Stimulated activated CD4-positive, alpha-beta T cell treated with anti-CD3 and anti-CD28 coated beads, Interleukin-4, amount 100 ng/mL, for 1 hour (primary cell): ENCODE results near the gene MEGF9.
"Not testable (repeated sequence)": the region's sequence is repeated elsewhere in the genome, so short reads cannot be mapped to it uniquely, and the experiment has no call there.

Experiments
- DNase-seq: peaks from one replicate; pipeline ENCODE4 v3.0.0-alpha.2; 2020

MEGF9 gene

DNA sequence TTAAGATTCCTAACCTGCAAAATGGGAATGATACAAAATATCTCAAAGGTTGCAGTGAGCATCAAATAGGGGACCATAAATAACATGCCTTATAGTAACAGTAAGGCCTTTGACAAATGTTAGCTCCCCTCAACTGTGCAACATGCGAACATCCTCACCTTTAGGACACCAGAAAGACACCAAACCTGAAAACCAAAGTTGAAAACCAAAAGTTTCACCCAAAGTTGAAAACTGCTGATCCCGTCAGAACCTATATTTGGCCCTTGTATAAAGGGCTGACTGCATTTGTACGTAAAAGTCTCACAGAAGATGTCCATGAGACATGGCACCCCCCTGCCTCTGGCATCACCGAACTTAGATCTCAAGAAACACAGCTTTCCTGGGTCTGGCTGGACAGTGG is 146.4 kb downstream of the MEGF9 start:
- DNase-seq: no peak

- no peak for DNase-seq
These were observed 147.2 kb downstream of the MEGF9 start for GRCh38 chr9:120567081-120567480.

- no peak for DNase-seq
These were observed 149.7 kb downstream of the MEGF9 start for GRCh38 chr9:120564589-120564988.

GRCh38 chr9:120562861-120563443 is 151.3 kb downstream of the MEGF9 start:
- no peak for DNase-seq

DNA sequence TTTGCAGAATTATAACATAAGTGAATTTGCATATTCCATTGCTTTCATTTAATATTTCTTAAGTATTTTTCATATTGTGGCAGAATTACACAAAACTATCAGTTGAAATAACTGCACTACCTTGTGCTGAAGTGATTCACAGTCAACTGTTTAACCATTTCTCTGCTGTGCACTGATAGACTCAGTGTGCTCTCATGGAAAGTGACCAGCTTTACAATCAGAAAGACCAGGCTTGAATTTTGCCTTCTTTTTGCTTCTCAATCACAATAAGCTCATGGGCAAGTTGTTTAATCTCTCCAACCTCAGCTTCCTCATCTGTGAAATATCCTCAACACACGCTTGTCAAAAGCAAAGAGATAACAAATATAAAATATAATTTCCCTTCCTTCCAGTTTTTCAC is 152.6 kb downstream of the MEGF9 start:
- no peak for DNase-seq

DNA sequence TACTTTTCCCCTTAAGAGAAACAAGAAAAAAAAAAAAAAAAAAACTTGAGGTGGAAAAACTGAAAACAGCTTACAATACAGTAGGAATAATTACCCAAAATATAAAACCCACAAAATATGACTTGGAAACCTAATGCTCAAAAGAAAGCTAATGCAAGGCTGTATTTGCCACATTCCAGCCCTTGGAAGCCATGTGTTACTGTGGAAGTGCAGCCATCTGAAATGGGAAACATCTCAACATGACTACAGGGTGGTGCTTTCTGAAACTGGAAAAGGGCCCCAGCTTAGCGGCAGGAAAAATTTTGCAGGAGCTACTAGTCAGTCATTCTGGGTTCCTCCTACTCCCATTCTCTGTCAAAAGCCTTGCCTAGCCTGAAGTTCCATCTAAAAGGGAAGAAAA is 154.7 kb downstream of the MEGF9 start:
- DNase-seq: no peak

DNA sequence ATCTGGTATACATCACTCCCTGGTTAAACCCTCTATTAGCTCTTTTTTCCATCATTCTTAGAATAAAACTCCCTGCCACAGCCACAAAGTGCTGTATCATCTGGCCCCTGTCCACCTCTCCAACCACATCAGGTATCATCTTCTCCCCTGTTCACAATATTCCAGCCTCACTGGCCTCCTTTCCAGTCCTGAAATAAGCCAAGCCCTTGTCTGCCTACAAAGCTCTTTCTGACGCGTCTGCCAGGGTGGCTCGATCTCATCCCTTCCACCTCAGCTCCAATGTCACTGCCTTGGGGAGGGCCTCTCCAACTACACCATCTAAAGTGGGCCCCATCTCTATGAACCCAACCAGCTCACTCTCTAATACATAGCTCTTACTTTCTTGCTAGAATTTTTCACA is 155.8 kb downstream of the MEGF9 start:
- no peak for DNase-seq

DNA sequence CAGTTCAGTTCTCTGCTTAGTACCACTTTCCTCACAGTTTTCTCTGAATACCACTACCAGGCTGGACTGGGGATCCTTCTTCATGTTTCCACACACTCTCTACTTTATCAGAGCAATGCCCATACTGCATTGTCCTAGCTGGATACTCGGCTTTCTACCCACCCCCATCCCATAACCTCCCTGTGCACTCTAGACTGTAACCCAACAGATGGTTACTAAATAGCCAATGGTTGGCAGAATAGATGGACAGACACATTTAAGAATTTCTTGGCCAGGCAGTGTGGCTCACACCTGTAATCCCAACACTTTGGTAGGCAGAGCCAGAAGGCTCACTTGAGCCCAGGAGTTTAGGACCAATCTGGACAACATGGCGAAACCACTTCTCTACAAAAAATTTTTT is 157.1 kb downstream of the MEGF9 start:
- no peak for DNase-seq

DNA sequence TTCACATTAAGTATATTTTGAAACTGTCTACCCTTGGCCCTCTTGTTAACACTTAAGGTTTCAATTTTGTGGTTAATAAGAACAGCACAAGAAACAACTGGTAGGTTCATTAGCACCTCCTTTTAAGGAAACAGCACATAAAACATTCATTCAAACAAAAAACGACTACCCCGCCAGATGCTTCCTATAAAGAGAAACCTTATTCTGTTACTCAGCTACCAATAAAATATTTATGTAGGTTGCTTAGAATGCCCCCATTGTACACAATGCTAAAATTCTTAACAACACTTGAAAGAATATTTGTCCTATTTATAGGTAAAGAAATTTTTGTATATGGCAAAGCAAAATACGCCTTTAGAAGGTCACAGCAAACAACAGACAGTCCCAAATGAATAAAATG is 157.5 kb downstream of the MEGF9 start:
- DNase-seq: no peak

- DNase-seq: no peak
These were observed 158.4 kb downstream of the MEGF9 start for GRCh38 chr9:120555839-120556238.

- DNase-seq: not testable (repeated sequence)
These were observed 162.0 kb downstream of the MEGF9 start for GRCh38 chr9:120552210-120552704.
